ENCODE measurements around the gene PER3.

PER3 gene

DNA sequence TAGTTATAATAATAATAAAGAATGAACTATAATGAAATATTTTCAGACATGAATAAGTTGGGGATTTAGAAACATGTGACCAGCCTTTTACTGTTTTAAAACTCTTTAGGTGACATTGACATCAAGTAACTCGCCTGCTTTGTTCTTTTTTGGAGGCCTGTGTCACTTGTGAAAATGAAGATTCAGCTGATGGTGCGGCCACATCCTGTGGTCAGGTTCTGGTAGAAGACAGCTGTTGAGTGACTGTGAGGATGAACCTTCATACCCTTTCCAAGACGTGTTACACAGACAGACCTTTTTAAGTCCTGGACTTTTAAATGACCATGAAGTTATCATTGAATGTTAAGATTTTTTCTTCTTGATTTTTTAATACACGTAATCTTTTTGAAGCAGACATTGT, 58.4 kb downstream of the PER3 start:
- peak; percentile 27 for DNase-seq

GRCh38 chr1:7845761-7846160, 61.7 kb downstream of the PER3 start:
- DNase-seq = no peak

- no peak for DNase-seq
Measured at GRCh38 chr1:7846656-7847055, 62.6 kb downstream of the PER3 start.

- DNase-seq = no peak
Measured at GRCh38 chr1:7847599-7847998, 63.5 kb downstream of the PER3 start.

DNA sequence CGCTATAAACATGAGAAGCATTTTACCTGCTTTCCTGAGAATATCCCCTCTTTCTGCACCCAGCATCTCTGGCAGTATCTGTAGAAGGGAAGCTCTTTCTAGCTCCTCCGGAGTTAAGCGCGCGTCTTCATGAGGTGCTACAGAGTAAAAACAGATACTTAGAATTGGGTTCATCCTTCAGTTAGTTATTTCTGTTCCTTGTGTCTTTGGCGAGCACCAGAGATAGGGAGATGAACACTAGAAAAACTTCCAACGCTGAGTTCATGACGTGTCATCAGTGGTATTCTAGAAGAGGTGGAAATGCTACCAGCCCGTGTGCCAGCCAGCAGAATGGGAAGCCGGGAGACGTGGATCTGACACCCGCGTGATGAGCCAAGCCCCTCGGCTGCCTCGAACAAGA, 66.7 kb downstream of the PER3 start:
- no peak for DNase-seq

DNA sequence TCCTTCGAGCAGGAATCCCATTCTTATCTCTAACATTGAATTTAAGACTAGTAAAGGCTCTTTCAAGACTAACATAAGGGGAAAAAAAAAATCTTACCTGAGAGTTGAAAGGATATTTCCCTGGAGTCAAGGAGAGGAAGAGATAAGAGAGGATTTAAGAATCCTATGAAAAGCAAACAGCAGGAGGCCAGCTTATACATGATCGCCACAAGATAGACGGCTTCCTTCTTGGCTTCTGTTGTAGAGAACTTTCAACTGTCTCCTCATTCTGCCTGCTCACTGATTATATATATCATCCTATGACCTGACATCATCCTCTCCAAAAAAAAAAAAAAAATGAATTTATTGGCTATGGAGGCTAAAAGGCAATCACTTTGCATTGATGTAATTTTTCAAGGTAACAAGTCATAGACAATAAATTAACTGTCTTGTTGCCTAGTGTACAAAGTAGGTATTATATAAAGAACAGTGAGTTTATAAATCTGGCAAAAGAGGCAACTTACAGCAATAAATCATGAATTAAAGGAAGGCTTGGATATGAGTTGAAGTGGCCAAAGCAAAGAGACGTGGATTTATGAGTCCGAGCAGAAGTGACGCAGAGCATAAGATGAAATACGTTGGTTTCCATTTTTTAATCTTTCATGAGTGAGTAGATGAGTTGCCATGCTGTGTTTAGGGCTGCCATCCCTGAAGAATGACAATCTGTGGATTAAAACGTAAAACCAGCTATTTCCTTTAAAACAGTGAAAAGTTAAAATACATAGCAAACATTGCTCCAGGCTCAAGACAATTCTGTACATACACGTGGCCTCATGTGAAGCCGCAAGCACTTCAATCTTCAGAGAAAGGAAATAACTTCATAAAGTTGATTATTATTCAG, 69.0 kb downstream of the PER3 start, which contains the start of gene UTS2:
TSS of gene UTS2 (minus strand) at position 262 of the 880 bp plus-strand sequence. CDS start at position 200, 62 bp downstream.
- DNase-seq = no peak

DNA sequence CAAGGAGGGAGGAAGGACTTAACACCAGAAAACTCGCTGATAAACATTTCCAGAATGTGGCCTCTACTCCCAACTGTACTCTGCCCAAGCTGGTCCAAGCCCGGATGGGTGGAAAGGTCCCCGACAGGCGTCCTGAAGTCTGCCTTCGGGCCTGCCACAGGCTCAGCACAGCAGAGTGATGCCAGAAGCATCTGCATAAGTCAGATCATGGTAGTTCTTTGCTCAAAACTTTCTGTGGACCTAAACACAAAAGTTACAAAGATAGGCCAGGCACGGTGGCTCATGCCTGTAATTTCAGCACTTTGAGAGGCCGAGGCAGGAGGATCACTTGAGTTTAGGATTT, 69.6 kb downstream of the PER3 start:
- no peak for DNase-seq

DNA sequence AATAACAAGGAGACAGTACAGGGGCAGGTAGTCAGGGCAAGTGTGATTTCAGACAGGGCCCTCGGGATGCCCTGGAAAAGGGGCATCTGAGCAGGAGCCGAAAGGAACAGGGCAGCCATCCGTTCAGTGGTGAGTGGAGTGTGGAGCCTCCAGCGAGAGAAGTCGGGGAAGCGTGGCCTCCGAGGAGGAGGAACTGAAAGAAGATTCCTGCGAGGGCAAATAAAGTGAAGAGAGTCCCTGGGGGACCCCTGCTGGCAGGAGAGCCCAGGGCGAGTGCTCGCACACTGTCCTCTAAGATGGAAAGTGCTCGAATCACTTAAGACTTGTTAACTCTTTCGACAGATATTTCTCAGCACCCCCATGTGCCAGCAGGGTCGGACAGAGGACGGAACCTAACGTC, 72.3 kb downstream of the PER3 start:
- DNase-seq = no peak

DNA sequence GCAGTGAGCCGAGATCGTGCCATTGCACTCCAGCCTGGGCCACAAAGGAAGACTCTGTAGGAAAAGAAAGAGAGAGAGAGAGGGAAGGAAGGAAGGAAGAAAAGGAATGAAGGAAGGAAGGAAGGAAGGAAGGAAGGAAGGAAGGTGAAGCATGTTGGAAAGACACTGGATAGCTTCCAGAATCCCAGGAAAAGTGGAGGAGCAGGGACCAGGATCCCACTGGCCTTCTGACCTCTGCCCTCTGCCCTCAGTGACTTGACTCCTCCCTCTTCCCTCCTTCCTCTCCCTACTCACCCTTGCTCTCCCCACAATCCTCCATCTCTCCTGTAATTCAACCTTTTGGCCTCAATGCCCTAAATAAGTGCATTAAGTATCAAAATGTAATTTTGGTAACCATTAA, 72.9 kb downstream of the PER3 start:
- no peak for DNase-seq

DNA sequence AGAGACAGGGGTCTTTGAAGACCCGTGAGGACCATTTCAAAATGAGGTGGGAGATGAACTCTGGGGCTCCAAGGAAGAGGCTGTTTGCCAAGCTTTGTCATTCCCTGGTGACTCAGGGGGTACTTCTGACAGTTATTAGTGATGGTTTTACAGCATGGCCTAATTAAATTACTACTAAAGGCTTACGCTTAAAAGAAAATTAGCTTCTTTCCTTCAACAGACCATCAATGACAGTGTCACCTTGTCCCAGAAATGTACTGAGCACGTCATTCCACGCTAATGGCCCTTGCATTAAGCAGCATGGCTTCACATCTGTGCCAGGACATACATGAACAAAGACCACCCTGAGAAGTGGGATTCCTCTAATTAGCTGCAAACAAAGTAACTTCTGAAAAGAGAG, 73.9 kb downstream of the PER3 start:
- DNase-seq = no peak

DNA sequence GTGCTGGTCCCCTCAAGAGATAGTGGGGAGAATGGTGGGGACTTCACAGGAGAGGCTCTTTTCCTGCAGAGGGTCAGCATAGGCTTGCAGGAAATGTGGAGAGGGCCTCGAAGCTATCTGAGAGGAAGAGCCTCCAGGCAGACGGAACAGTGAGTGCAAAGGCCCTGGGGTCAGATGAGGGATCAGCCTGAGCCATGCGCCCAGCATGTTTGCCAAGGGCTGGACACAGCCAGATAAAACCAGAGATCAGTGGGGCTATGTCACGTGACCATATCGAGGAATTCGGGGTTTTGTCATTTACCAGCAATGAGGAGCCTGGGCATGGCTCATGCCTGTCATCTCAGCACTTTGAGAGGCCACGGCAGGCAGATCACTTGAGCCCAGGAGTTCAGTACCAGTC, 75.3 kb downstream of the PER3 start:
- DNase-seq = no peak

- no peak for DNase-seq
Measured at GRCh38 chr1:7860130-7860529, 76.0 kb downstream of the PER3 start.

DNA sequence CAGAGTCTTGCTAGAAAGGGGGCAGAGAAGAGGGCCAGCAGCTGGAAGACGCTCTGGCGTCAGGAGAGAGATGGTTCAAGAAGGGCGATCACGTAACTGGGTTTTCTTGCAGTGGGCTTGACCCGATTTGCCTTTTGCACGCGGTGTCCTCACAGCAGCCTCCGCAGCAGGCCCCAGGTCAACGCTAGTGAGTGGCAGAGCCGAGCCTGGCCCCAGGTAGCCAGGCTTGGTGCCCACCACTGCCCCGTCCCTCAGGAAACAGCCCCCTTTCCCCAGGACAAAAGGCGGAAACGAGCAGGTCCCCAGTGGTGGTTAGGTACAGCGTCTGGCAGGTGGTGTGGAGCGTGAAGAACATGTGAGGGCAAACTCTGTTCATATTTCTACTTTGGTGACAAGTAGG, 77.4 kb downstream of the PER3 start:
- DNase-seq = no peak

- no peak for DNase-seq
Measured at GRCh38 chr1:7862211-7863060, 78.3 kb downstream of the PER3 start.

- DNase-seq = no peak
Measured at GRCh38 chr1:7863756-7864328, 79.8 kb downstream of the PER3 start.

DNA sequence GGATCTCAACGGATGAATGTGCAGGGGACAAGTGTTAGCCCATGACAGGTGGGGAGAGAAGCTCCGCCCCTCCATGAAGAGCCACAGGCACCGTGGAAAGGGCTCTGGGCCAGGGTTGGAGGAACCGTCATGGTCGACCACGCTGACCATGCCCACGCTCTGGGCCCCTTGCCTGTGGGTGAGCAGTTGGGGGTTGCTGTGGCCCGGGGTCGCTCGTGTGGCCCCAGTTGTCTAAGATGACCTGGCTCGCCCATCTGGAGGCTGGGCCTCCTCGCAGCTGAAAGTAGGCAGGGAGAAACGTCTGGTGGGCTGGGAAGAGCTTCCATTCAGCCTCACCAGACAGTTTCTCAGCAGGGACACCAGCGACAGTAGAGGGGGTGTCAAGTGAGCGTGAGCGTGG, 81.9 kb downstream of the PER3 start:
- no peak for DNase-seq

DNA sequence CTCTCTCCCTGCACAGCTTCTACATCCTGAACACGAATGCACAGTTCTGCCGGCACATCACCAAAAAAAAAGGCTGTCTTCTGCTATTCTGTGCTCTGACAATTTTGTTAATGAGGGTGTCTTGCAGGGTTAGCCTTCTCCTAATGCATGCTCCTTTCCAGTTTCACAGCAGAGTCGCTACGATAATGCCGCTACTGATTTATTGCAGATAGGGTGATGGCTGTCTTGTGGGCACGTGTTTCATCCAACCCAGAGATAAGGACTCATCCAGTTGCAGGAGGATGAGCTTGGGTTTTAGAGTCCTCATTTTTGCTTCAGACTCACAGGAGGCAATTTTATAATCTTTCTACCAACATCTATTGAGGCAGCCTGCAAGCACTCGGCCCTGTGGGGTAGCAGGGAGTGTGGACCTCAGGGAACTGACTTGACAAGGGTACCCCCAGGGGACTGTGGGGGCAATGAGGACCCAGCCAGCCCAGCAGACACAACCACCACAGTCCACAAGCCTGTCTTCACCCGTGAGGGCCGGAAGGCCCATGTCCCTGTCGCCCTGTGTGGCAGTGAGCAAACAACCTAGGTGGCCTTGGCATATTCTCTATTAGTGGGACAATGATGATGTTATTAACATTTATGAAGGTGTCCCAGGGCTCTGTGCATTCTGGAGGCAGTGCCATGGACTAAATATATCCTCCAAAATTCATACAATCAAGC, 84.1 kb downstream of the PER3 start:
- no peak for DNase-seq

- DNase-seq = no peak
Measured at GRCh38 chr1:7869136-7869920, 85.2 kb downstream of the PER3 start.

- DNase-seq = no peak
Measured at GRCh38 chr1:7871136-7871535, 87.0 kb downstream of the PER3 start.

DNA sequence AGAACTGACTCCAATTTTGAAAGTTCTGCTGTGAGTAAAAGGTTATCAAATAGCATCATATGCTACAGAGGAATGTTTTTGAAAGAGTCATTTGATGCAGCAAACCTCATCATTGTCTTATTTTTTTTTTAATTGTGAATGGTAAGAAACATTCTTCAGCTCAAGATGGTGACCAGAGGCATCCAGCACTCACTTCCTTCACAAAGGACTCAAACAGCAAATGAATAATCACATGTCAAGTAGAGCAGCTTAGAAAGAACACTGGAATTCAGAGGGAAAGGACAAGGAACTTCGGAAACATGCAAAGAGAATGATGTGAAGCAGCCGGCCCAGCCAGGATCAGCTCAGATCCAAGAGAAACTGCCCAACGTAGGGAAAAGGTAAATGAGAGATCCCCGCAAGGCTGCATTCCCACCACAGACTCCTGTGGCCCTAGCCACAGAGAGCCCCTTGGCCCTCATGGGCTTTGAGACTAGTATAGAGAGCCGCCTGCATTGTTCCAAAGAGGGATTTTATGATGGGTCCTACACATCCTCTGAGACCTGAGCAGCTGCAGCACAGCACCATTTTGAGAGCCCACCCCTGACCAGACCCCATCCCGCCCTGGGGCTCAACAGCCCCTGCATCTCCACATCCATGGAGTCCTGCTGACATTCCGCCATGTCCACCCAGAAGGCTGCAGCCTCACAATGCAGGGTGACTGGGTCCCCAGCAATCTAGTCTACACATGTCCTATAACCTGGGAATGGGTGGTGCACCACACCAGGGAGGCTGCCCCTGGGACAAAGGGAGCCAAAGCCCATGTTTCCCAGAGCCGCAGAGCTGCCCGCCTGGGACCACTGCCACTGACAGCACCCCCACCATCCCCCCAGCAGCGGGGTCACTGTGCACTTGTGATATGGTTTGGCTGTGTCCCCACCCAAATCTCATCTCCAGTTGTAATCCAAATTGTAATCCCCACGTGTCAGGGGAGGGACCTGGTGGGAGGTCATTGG, 90.0 kb downstream of the PER3 start:
- DNase-seq = no peak

GRCh38 chr1:7878027-7878426, 93.9 kb downstream of the PER3 start:
- no peak for DNase-seq
